Body of pancreas (tissue), 4 donors: ENCODE data around the gene SGSH. TPM values are rescaled to one million over a fixed set of nuclear protein-coding genes. Genes with fewer than 3 reads are reported as not detected.
"Not testable (repeated sequence)": the region's sequence is repeated elsewhere in the genome, so short reads cannot be mapped to it uniquely, and the experiment has no call there.

Experiments
- ATAC-seq: fragments of 150-250 bp; one replicate; pipeline ENCODE4 v1.9.1; 2016
- DNase-seq, 4 donors: peaks; one replicate each; pipeline ENCODE4 v3.0.0-alpha.2; 2019
- H3K27ac ChIP-seq, 4 donors: fragments of 200-600 bp; sonication (generic); 1 replicate in 3 of 4; 2 replicates in 1 of 4; pipeline versions ENCODE4 v1.5.1 to v1.6.1; 2016 to 2019; ENCODE audit warnings: mild to moderate bottlenecking in 1 of 4, mixed read lengths in 1 of 4, moderate library complexity in 1 of 4
- H3K27me3 ChIP-seq, 2 donors: fragments of 200-600 bp; sonication (generic); one replicate each; pipeline ENCODE4 v1.6.0; 2016; ENCODE audit warnings: mild to moderate bottlenecking in 1 of 2
- H3K36me3 ChIP-seq, 2 donors: fragments of 200-600 bp; sonication (generic); replicated peaks in 1 of 2; 2 replicates each; pipeline ENCODE4 v1.5.1; 2016; ENCODE audit warnings: low read depth in 2 of 2; ENCODE audit not compliant: insufficient read depth in 1 of 2
- H3K4me1 ChIP-seq: fragments of 200-600 bp; sonication (generic); one replicate; pipeline ENCODE4 v1.6.0; 2016
- H3K4me3 ChIP-seq, 2 donors: fragments of 200-600 bp; sonication (generic); 1 replicate in 1 of 2; 2 replicates in 1 of 2; pipeline ENCODE4 v1.5.1; 2016 to 2019
- H3K9me3 ChIP-seq, 3 donors: fragments of 200-600 bp; sonication (generic); 1 replicate in 2 of 3; 2 replicates in 1 of 3; pipeline ENCODE4 v1.5.1; 2016
- POLR2A ChIP-seq, 3 donors: fragments of 450-650 bp; IDR thresholded peaks; one replicate each; pipeline ENCODE4 v1.6.1; 2016; ENCODE audit warnings: antibody characterized with exemption in 3 of 3, mild to moderate bottlenecking in 2 of 3
- WGBS, 2 donors: methylation state at CpG; one replicate each; pipeline ENCODE4 v1.1.5; 2017; 5-methylcytosine and 5-hydroxymethylcytosine counted together
- intact Hi-C: fragments of 100-400 bp; cut with DNase I; formaldehyde crosslinking; loops from one replicate; pipeline ENCODE4 v1.15.1; 2023
- total RNA-seq, 2 donors: library from RNA; depleted of rRNA; stranded (reverse); fragments of >200 nt; gene quantifications; one replicate each; pipeline ENCODE4 v1.1.0, GENCODE V29; 2016
- TF ChIP-seq, protein P1 (sequence below), 7 experiments: fragments of 450-650 bp in 4 of 7; fragments of 200-600 bp in 3 of 7; sonication (generic) in 3 of 7; IDR thresholded peaks; one replicate each; pipeline ENCODE4 v1.5.1; 2016 to 2019; ENCODE audit warnings: antibody characterized with exemption in 7 of 7

Gene SGSH
- total RNA-seq, 2 donors from 2014 or later = 29.6 to 42.8 TPM

DNA sequence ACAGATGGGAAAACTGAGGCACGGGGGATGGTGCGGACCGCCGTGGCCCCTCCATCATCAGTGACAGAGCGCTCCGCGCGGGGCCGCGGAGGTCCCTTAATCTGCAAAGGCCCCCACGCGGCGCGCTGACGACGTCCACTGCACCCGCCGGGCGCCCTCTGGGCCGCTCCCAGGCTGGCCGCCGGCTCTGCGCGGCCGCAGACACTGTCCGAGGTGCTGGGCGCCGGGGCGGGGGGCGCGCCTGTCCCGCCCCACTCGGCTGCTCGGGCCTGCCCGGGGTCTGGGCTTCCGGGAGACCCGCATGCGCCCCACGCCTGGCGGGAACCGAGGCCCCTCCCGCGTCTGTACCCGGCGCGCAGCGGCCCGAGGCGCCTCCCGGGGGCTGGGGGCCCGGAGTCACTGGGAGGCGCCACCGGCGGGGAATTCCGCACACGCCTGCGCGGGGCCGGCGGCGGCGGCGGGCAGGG is 40.0 kb upstream of the SGSH start:
- Histone ChIP-seq H3K9me3 (no peaks in the 10 kb centered on the region), H3K27ac (peak overlapping the region; percentile 83 to 94 (median 90)), H3K4me3 (peak overlapping the region in 1 of 2 donors; percentile 48), H3K36me3 (no peaks in the 10 kb centered on the region), H3K27me3 (no peaks in the 10 kb centered on the region), H3K4me1 (peaks cover 46% of the 10 kb centered on the region)
- DNase-seq (peak; percentile 72 to 77 (median 75)), ATAC-seq (peak; percentile 78)
- WGBS, 2 donors = 0 to 1% methylated on average over 7 to 29 of the region's 63 CpGs
- peak; percentile 26 to 55 (median 44) for TF ChIP-seq POLR2A (IDR thresholded peaks at IDR 0.05)
- TF ChIP-seq, protein P1, sequence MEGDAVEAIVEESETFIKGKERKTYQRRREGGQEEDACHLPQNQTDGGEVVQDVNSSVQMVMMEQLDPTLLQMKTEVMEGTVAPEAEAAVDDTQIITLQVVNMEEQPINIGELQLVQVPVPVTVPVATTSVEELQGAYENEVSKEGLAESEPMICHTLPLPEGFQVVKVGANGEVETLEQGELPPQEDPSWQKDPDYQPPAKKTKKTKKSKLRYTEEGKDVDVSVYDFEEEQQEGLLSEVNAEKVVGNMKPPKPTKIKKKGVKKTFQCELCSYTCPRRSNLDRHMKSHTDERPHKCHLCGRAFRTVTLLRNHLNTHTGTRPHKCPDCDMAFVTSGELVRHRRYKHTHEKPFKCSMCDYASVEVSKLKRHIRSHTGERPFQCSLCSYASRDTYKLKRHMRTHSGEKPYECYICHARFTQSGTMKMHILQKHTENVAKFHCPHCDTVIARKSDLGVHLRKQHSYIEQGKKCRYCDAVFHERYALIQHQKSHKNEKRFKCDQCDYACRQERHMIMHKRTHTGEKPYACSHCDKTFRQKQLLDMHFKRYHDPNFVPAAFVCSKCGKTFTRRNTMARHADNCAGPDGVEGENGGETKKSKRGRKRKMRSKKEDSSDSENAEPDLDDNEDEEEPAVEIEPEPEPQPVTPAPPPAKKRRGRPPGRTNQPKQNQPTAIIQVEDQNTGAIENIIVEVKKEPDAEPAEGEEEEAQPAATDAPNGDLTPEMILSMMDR (IDR thresholded peaks at IDR 0.05) = peak in 1 of 7 experiments; percentile 24
- intact Hi-C loops = loop anchor here (10.0 kb wide), 1 partner anchor 165 kb away; no protein-coding TSS in a partner anchor

DNA sequence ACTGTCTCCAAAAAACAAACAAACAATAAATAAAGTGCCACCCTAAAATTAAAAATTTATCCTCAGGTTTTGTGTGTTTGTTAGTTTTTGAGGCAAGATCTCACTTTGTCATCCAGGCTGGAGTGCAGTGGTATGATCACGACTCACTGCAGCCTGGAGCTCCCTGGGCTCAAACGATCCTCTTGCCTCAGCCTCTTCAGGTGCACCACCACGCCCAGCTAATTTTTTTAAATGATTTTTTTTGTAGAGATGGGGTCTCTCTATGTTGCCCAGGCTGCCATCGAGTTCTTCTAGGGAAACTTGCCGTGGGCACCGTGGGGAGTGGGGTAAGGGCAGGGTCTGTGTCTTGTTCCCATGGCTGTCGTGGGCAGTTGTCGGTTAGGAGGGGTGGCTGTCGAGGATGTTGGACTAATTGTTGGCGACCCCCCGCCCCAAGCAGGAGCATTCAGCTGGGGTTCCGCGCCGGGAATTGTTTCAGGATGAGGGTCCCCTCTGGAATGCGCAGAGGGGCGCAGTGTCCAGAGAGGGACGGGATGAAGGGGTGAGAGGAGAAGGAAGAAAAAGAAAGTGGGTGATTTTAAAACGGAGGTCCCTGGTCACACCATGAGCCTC is 39.4 kb upstream of the SGSH start:
- Histone ChIP-seq H3K4me1 (peaks cover 48% of the 10 kb centered on the region), H3K27me3 (no peaks in the 10 kb centered on the region), H3K36me3 (no peaks in the 10 kb centered on the region), H3K9me3 (no peaks in the 10 kb centered on the region), H3K4me3 (peak overlapping the region in 1 of 2 donors; percentile 48), H3K27ac (peak overlapping the region; percentile 83 to 94 (median 90))
- TF ChIP-seq, protein P1 (IDR thresholded peaks at IDR 0.05) = no peak
- no peak for TF ChIP-seq POLR2A (IDR thresholded peaks at IDR 0.05)
- intact Hi-C loops = loop anchor here (10.0 kb wide), 1 partner anchor 165 kb away; no protein-coding TSS in a partner anchor
- ATAC-seq (no peak), DNase-seq (no peak)
- 36 to 52% methylated on average over 18 of the region's 18 CpGs for WGBS, 2 donors

DNA sequence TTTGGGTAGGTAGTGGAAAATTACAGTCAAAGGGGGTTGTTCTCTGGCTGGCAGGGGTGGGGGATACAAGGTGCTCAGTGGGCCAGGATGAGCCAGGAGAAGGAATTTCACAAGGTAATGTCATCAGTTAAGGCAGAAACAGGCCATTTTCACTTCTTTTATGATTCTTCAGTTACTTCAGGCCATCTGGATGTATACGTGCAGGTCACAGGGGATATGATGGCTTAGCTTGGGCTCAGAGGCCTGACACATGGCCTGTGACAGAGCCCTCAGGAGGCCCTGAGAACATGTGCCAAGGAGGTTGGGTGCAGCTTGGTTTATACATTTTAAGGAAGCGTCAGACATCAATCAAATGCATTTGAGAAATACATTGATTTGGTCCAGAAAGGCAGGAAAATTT is 38.2 kb upstream of the SGSH start:
- H3K27ac ChIP-seq, intact Hi-C loops, H3K27me3 ChIP-seq, H3K4me3 ChIP-seq, DNase-seq, H3K9me3 ChIP-seq, ATAC-seq, H3K36me3 ChIP-seq: not testable (repeated sequence)
- 88 to 93% methylated on average over 2 of the region's 2 CpGs for WGBS, 2 donors
- H3K4me1 ChIP-seq = peaks cover 43% of the 10 kb centered on the region

DNA sequence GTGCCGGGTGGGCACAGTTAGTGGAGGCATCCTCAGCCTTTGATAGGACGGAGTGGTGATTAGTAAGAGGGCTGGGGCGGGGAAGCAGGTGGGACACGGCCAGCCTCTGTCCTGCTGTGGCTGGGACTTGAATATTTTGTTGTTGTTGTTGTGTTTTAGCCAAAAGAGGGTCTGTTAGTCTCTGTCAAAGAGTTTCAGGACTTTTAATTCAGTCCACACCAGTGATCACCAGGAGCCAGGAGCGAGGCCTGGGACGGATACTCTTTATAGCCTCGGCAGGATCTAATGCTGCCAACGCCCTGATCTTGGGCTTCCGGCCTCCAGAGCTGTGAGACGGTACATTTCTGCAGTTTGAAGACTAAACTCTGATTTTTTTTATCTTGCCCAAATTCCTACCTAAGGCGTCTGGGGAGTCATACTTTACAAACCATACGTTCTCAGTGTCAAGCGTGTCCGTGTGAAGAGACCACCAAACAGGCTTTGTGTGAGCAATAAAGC is 37.6 kb upstream of the SGSH start:
- 79 to 80% methylated on average over 14 of the region's 14 CpGs for WGBS, 2 donors
- intact Hi-C loops = no loop called here

DNA sequence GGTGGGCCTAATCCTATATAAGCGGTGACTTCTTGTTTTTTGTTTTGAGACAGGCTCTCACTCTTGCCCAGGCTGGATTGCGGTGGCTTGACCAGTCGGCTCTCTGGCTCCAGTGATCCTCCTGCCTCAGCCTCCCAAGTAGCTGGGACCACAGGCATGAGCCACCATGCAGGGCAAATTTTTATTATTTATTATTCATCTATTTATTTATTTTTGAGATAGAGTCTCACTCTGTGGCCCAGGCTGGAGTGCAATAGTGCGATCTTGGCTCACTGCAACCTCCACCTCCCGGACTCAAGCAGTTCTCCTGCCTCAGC is 35.9 kb upstream of the SGSH start:
- H3K36me3 ChIP-seq = no peaks in the 10 kb centered on the region
- intact Hi-C loops = no loop called here
- ATAC-seq (no peak), DNase-seq (no peak)
- H3K4me1 ChIP-seq = peaks cover 29% of the 10 kb centered on the region
- H3K27me3 ChIP-seq = no peaks in the 10 kb centered on the region
- no peak overlapping the region for H3K27ac ChIP-seq
- 94 to 98% methylated on average over 5 of the region's 5 CpGs for WGBS, 2 donors
- no peak overlapping the region for H3K4me3 ChIP-seq
- H3K9me3 ChIP-seq = no peaks in the 10 kb centered on the region
- TF ChIP-seq POLR2A (IDR thresholded peaks at IDR 0.05) = no peak
- TF ChIP-seq, protein P1 (IDR thresholded peaks at IDR 0.05) = no peak

More for the DNA sequence above, 37.6 kb upstream of the SGSH start:
- H3K4me1 ChIP-seq = peaks cover 43% of the 10 kb centered on the region
- H3K27me3 ChIP-seq = no peaks in the 10 kb centered on the region
- H3K9me3 ChIP-seq = no peaks in the 10 kb centered on the region
- no peak for TF ChIP-seq POLR2A (IDR thresholded peaks at IDR 0.05)
- ATAC-seq (no peak), DNase-seq (no peak)
- H3K4me3 ChIP-seq = no peak overlapping the region
- H3K27ac ChIP-seq = no peak overlapping the region
- no peaks in the 10 kb centered on the region for H3K36me3 ChIP-seq
